ENCODE results near the gene ZNF680. TPM values are rescaled to one million over a fixed set of nuclear protein-coding genes. Genes with fewer than 3 reads are reported as not detected.
"Not testable (repeated sequence)": the region's sequence is repeated elsewhere in the genome, so short reads cannot be mapped to it uniquely, and the experiment has no call there.

The ZNF680 gene
- total RNA-seq, 2 donors from 2014 or later, result 8.3 to 9.0 TPM

DNA sequence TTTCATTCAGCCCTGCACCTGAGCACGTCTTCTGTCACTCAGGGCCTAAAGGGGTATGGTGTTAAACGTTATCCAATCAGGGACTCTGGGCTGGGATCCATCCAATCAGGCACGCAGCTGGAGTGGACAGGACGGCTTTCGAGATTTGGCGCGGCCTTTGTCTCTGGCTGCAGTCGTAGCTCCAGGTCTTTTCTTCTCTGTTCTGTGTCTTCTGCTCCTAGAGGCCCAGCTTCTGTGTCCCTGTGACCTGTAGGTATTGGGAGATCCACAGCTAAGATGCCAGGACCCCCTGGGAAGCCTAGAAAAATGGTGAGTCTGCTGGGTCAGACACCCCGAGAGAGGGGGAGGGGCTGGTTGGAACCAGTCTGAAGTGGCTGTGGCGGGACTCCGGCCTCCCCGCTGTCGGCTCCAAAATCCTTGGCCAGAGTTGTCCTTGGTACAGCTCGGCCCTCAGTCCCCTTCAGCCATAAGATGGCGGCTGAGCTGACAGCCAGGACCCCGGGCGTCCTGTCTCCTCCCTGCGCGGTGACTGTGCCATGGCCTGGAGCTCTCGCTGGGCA, 11.7 kb upstream of the ZNF680 start:
- peaks cover 9% of the 10 kb centered on the region for H3K27me3 Mint-ChIP-seq
- no peaks in the 10 kb centered on the region for H3K36me3 Mint-ChIP-seq (ENCODE audit: low read depth)
- H3K4me3 Mint-ChIP-seq, result no peak overlapping the region
- no peak for ATAC-seq
- peaks cover 5% of the 10 kb centered on the region for H3K4me1 Mint-ChIP-seq
- no peaks in the 10 kb centered on the region for H3K9me3 ChIP-seq (ENCODE audit: control insufficient read depth, low read length, poor library complexity, severe bottlenecking)
- no peak overlapping the region for H3K27ac Mint-ChIP-seq
- no peak for DNase-seq

DNA sequence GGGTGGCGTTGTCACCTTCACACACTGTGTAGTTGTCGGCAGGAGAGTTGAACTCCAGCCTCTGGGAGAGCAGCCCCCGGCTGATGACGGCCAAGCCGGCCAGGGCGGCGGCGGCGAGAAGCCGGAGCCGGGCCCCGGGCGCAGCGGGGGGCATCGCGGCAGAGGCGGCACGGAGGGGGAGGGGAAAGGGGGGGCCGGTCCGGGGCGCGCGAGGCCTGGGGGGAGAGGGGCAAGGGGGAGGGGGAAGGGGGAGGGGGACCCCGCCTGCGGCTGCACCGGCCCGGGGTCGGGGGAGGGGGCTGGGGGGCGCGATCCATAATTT, 7.4 kb upstream of the ZNF680 start:
- H3K36me3 Mint-ChIP-seq (ENCODE audit: low read depth); DNase-seq; H3K9me3 ChIP-seq (ENCODE audit: control insufficient read depth, low read length, poor library complexity, severe bottlenecking); ATAC-seq: not testable (repeated sequence)
- H3K4me3 Mint-ChIP-seq, result peak overlapping the region; percentile 97
- H3K27me3 Mint-ChIP-seq, result peaks cover 12% of the 10 kb centered on the region
- H3K4me1 Mint-ChIP-seq, result peaks cover 14% of the 10 kb centered on the region
- peak overlapping the region; percentile 96 for H3K27ac Mint-ChIP-seq

DNA sequence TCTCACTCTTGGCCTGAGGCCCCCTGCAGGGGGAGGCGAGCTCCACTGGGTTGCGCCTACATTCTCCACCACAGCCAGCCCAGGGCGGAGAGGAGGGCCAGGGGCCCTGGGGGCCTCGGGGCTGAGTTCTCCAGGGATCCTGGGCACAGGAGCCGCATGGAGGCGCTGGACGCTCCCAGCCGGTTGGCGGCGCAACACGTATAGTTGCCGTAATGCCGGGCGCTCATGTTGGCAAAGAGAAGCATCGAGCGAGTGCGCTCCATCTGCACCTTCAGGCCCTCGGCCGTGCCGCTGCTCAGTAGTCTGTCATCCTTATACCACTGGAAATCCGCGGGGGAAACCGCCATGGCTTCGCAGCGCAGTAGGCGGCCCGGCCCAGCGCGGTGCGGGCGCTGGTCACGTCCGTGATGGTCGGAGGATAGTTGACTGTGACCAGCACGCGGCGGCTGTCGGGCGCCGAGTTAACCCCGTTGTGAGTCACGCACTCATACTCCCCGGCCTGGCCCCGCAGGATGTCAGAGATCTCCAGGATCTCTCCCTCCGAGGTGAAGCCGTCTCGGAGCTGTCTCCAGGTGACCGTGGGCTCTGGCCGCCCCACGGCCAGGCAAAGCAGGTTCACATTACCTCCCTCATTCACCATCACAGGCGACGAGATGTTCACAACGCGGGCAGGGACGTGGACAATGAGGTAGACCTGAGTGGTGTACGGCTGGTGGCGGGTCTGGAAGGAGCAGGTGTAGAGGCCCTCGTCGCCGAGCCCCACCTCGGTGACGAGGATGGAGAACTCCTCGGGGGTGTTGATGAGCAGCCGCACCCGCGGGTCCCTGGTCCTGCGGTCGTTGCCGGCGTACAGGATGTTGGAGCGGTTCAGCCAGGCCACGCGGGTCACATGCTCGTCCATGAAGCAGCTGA, 6.8 kb upstream of the ZNF680 start:
- H3K27ac Mint-ChIP-seq, result peak overlapping the region; percentile 96
- H3K36me3 Mint-ChIP-seq (ENCODE audit: low read depth), result not testable (repeated sequence)
- peak; percentile 72 for ATAC-seq

DNA sequence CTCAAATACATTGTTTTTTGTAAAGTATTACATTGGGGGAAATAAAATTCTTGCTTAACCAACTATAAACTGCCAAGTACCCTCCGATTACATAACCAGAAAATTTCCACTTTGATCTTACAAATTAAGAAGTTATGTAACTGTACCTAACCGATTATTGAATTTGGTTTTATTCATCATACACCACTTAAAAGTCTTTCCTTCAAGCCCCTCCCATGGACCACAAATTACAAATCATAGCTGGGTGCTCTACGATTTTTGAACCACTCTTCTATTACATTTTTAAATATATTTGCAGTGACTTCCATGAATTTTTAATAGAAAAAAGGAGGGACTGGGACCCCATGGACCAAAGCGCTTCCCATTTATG, 630 bp downstream of the ZNF680 start:
- no peak for DNase-seq

More for the DNA sequence above, 6.8 kb upstream of the ZNF680 start:
- peak overlapping the region; percentile 97 for H3K4me3 Mint-ChIP-seq
- H3K4me1 Mint-ChIP-seq, result peaks cover 14% of the 10 kb centered on the region
- H3K27me3 Mint-ChIP-seq, result peaks cover 12% of the 10 kb centered on the region
- peak in 2 of 3 donors; percentile 18 to 25 for DNase-seq
- H3K9me3 ChIP-seq (ENCODE audit: control insufficient read depth, low read length, poor library complexity, severe bottlenecking), result not testable (repeated sequence)

DNA sequence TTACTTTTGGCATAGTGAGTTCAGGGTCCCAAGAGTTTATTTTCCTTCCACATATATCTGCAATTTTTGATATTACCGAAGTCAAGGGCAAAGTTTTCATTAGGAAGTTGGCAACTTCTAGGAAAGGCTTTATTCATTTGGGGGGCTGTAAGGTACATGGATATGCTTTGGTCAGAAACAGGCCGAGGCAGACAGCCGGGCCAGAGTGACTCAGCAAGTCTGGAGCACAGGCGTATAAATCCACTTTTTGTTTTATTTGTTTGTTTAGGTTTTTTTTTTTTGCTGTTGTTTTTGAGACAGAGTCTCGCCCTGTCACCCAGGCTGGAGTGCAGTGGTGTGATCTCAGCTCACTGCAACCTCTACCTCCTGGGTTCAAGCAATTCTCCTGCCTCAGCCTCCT, 3.7 kb downstream of the ZNF680 start:
- no peak overlapping the region for H3K27ac Mint-ChIP-seq
- H3K4me3 Mint-ChIP-seq, result no peak overlapping the region
- H3K9me3 ChIP-seq (ENCODE audit: control insufficient read depth, low read length, poor library complexity, severe bottlenecking), result no peaks in the 10 kb centered on the region
- no peak for ATAC-seq
- H3K36me3 Mint-ChIP-seq (ENCODE audit: low read depth), result peaks cover 3% of the 10 kb centered on the region
- peaks cover 26% of the 10 kb centered on the region for H3K4me1 Mint-ChIP-seq
- DNase-seq, result no peak
- H3K27me3 Mint-ChIP-seq, result no peaks in the 10 kb centered on the region

More for the DNA sequence above, 630 bp downstream of the ZNF680 start:
- Mint-ChIP-seq H3K27ac (peak overlapping the region; percentile 95), H3K4me1 (peaks cover 24% of the 10 kb centered on the region), H3K27me3 (no peaks in the 10 kb centered on the region), H3K4me3 (peak overlapping the region; percentile 99), H3K36me3 (ENCODE audit: low read depth) (peaks cover 3% of the 10 kb centered on the region)
- H3K9me3 ChIP-seq (ENCODE audit: control insufficient read depth, low read length, poor library complexity, severe bottlenecking), result no peaks in the 10 kb centered on the region
- peak; percentile 22 for ATAC-seq

DNA sequence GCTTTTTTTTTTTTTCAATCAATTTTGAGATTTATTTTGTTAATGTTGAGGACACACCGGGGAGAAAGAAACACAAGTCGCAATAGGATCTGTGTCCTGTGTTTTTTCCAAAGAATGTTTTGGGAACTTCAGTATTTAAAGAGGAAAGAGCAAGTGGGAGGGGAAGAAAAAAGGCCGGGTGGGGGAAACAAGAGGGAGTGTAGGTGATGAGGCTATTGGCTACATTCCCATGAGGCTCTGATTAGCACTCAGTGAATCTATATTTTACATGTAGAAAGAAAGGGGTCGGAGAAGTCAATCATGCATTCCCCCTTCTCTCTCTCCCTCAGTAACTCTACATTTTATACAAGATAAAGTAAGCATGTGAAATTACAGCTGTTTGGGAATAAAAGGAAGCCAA, 4.1 kb downstream of the ZNF680 start:
- DNase-seq, result no peak
- Mint-ChIP-seq H3K27me3 (no peaks in the 10 kb centered on the region), H3K27ac (no peak overlapping the region), H3K36me3 (ENCODE audit: low read depth) (peaks cover 3% of the 10 kb centered on the region), H3K4me1 (peaks cover 25% of the 10 kb centered on the region), H3K4me3 (no peak overlapping the region)
- ATAC-seq, result no peak
- no peaks in the 10 kb centered on the region for H3K9me3 ChIP-seq (ENCODE audit: control insufficient read depth, low read length, poor library complexity, severe bottlenecking)

DNA sequence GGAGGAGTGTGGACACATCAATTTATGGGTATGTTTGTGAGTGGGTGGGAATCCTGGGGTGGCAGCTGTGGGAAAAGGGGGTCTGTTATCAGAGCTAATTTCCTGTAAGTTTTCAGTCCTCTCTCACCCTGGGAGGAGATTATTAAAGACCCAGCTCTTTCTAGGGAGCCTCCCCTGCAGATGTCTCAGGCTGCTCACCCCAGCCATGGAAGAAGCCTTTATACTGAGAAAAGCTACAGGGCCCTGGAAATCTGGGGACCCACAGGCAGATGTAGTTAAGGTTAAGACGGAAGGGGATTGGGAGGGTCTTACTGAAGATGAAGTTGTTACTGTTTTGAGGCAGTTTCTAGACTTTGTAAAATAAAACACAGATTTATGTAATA, 4.6 kb downstream of the ZNF680 start:
- Mint-ChIP-seq H3K27me3 (no peaks in the 10 kb centered on the region), H3K4me1 (peaks cover 22% of the 10 kb centered on the region), H3K27ac (no peak overlapping the region), H3K36me3 (ENCODE audit: low read depth) (peaks cover 3% of the 10 kb centered on the region), H3K4me3 (no peak overlapping the region)
- H3K9me3 ChIP-seq (ENCODE audit: control insufficient read depth, low read length, poor library complexity, severe bottlenecking), result no peaks in the 10 kb centered on the region
- no peak for ATAC-seq
- DNase-seq, result no peak

DNA sequence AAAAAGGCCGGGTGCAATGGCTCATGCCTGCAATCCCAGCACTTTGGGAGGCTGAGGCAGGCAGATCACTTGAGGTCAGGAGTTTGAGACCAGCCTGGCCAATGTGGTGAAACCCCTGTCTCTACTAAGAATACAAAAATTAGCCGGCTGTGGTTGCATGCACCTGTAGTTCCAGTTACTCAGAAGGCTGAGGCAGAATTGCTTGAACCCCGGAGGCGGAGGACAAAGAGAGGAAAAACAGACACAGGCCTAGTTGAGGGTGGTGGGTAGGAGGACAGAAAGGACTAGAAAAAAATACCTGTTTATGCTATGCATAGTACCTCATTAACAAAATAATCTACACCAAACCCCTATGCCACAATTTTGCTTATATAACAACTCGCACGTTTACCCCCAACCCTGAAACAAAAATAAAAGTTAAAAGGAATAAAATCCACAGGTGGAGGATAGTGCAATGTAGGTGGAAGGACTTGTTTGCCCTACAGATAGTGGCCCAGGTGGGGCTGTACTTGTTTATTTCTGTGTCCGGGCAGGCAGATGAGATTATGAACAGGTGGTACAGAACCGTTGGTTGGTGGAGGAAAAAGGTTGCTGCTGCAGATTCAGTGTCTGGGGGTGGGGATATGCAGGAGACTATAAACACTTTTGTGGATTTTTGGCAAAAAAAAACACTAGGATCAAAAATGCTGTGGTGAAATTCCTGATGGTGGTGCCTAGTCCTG, 5.1 kb downstream of the ZNF680 start:
- no peak for DNase-seq
- Mint-ChIP-seq H3K4me1 (peaks cover 18% of the 10 kb centered on the region), H3K4me3 (no peak overlapping the region), H3K27ac (peak overlapping the region; percentile 34), H3K36me3 (ENCODE audit: low read depth) (peaks cover 3% of the 10 kb centered on the region), H3K27me3 (no peaks in the 10 kb centered on the region)
- ATAC-seq, result no peak
- no peaks in the 10 kb centered on the region for H3K9me3 ChIP-seq (ENCODE audit: control insufficient read depth, low read length, poor library complexity, severe bottlenecking)

DNA sequence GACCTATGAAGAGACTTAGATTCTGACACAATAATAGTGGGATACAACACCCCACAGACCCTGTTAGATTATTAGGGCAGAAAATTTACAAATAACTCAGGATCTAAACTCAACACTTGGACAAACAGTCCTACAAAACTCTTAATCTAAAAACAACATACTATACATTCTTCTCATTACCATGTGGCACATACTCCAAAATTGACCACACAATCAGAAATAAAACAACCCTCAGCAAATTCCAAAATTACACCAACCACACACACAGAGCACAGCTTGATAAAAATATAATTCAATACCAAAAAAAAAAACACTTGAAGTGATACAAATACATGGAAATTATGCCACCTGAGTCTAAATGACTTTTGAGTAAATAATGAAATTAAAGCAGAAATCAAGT, 7.8 kb downstream of the ZNF680 start:
- Mint-ChIP-seq H3K27me3 (no peaks in the 10 kb centered on the region), H3K4me3 (no peak overlapping the region), H3K4me1 (peaks cover 13% of the 10 kb centered on the region), H3K36me3 (ENCODE audit: low read depth) (peaks cover 3% of the 10 kb centered on the region), H3K27ac (no peak overlapping the region)
- DNase-seq (no peak), ATAC-seq (no peak)
- H3K9me3 ChIP-seq (ENCODE audit: control insufficient read depth, low read length, poor library complexity, severe bottlenecking), result no peaks in the 10 kb centered on the region

DNA sequence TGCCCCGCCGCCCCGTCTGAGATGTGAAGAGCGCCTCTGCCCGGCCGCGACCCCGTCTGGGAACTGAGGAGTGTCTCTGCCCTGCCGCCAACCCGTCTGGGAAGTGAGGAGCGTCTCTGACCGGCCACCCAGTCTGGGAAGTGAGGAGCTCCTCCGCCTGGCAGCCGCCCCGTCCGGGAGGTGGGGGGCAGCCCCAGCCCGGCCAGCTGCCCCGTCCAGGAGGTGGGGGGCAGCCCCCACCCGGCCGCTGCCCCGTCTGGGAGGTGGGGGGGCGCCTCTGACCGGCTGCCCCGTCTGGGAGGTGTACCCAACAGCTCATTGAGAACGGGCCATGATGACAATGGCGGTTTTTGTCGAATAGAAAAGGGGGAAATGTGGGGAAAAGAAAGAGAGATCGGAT, 8.7 kb downstream of the ZNF680 start:
- not testable (repeated sequence) for H3K36me3 Mint-ChIP-seq (ENCODE audit: low read depth); H3K27ac Mint-ChIP-seq; ATAC-seq; H3K27me3 Mint-ChIP-seq; H3K4me3 Mint-ChIP-seq; H3K9me3 ChIP-seq (ENCODE audit: control insufficient read depth, low read length, poor library complexity, severe bottlenecking); DNase-seq
- H3K4me1 Mint-ChIP-seq, result peaks cover 13% of the 10 kb centered on the region

DNA sequence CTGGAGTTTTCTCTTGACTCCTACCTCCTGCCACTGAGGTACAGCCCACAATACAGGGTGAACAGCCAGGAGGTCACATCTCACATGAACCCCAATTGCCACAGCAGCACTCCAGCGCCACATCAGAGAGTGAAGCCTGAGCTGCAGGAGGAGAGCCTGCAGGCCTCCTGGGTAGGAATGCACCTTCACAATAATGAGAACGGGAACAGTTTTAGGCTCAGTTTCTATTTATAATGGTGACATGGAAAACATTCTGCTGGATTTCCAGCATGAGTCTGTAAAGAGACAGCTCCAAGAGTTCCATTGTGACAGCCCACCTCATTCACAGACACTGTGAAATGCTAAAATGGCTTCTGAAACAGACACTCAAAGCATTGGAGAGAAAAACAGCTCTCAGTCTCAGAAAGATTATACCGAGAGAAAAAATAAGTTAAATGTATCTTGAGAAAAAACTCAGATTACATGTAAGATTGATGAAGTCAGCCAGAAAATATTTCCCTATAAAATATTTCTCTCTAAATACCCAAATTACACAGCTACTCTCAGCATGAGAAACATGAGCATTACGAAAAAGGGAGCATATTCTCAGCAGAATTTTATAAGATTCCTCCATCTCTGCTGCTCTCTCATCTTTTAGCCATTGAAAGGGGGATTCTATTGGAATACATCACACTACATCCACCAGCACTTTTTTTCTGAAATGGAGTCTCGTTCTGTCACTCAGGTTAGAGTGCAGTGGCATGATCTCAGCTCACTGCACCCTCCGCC, 11.3 kb downstream of the ZNF680 start:
- Mint-ChIP-seq H3K4me1 (peaks cover 5% of the 10 kb centered on the region), H3K36me3 (ENCODE audit: low read depth) (no peaks in the 10 kb centered on the region), H3K27ac (no peak overlapping the region)

DNA sequence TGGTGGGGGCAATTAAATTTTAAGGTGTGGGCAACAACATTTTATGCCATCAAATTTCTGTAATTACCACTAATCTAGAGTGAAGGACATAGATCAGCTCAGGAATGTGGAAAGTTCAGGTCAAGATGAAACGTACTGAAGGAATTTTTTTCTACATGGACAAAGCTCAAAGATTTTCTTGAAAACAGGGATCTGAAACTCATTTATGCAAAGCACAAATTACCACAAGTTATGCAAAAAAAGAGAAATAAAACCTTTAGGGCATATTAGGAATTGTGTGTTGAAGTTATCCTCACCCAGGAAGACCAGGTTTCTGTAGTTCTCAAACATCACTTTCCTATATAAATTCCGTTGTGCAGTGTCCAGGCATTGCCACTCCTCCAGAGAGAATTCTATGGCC, 18.9 kb downstream of the ZNF680 start:
- no peaks in the 10 kb centered on the region for H3K27me3 Mint-ChIP-seq
- no peak overlapping the region for H3K27ac Mint-ChIP-seq
- no peaks in the 10 kb centered on the region for H3K36me3 Mint-ChIP-seq (ENCODE audit: low read depth)
- no peak for DNase-seq
- H3K4me3 Mint-ChIP-seq, result no peak overlapping the region
- peaks cover 7% of the 10 kb centered on the region for H3K4me1 Mint-ChIP-seq
- peaks cover 7% of the 10 kb centered on the region for H3K9me3 ChIP-seq (ENCODE audit: control insufficient read depth, low read length, poor library complexity, severe bottlenecking)
- ATAC-seq, result no peak

More for the DNA sequence above, 11.3 kb downstream of the ZNF680 start:
- no peak overlapping the region for H3K4me3 Mint-ChIP-seq
- no peaks in the 10 kb centered on the region for H3K27me3 Mint-ChIP-seq
- no peak for ATAC-seq
- DNase-seq, result no peak
- no peaks in the 10 kb centered on the region for H3K9me3 ChIP-seq (ENCODE audit: control insufficient read depth, low read length, poor library complexity, severe bottlenecking)

Data from T-helper 17 cell (primary cell).